GM21515 (cell line): Measurements from ENCODE around the gene TMEM184C.

Source experiments
- ATAC-seq: cut with Tn5 transposase; IDR thresholded peaks from one replicate; pipeline ENCODE4 v1.9.1; 2021; ENCODE audit not compliant: unreplicated experiment

Gene TMEM184C

GRCh38 chr4:147599206-147599605 lies 18.0 kb upstream of the TMEM184C start:
- ATAC-seq = no peak

DNA sequence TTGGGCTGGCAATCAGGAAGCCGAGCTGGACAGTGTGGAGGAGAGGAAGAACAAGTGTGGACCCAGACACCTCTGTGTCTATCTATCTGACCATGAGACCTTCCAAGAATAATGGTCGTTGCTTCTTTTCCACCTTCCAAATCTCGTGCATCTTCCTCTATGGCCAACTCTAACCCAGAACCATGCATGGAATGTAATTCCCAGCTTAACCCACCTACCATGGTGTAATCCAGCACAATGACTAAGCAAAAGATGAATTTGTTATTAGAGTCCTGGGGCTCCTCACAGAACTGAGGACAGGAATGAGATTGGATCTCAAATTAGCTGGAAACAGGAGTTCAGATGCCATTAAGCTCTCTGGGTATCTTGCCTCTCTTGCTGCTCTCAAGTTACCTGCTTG lies 17.4 kb upstream of the TMEM184C start:
- no peak for ATAC-seq

GRCh38 chr4:147605499-147605898 lies 11.7 kb upstream of the TMEM184C start:
- no peak for ATAC-seq

- no peak for ATAC-seq
These were observed 9.7 kb upstream of the TMEM184C start for GRCh38 chr4:147607471-147607870.

GRCh38 chr4:147610686-147611085 lies 6.5 kb upstream of the TMEM184C start:
- ATAC-seq = no peak

- peak; percentile 8 for ATAC-seq
These were observed 386 bp upstream of the TMEM184C start for GRCh38 chr4:147616849-147617172.

- peak; percentile 23 for ATAC-seq
These were observed 869 bp downstream of the TMEM184C start for GRCh38 chr4:147617841-147618691.

DNA sequence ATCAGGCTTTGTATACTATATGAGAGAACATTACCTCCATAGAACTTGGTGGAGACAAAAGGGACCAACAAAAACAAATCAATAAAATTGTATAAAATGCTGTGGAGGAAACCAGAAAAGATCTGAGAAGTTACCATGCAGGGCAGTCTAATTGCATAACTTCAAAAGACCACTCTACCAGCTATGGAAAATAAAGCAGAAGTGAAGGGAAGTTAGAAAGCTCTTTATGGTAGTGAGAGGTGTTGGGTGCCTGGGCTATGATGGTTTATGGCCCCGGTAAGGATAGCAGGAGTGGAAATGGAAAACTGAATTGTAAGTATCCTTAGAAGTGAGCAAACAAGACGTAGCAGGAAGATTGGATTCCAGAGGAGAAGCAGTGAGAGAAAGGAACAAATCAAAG lies 3.1 kb downstream of the TMEM184C start:
- ATAC-seq = no peak

GRCh38 chr4:147625733-147626132 lies 8.5 kb downstream of the TMEM184C start:
- no peak for ATAC-seq

DNA sequence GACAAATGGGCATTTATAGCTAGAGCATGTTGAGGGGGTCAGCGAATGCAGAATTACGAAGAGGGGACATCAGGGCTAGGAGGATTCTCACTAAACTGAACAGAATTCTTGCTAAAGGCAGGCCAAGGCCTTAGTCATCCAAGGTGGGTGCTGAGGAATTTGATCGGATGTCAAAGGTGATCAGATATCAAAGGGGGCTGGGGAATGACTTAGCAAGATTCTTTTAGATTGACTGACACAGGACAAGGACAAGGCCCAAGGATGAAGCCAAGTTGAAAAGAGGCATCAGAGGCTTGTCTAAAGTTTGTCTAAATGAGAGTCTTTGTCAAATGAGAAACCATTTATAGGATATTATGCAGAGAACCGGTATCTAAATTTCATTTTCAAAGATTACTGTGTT lies 9.7 kb downstream of the TMEM184C start:
- no peak for ATAC-seq

GRCh38 chr4:147628415-147628814 lies 11.2 kb downstream of the TMEM184C start:
- ATAC-seq = no peak

DNA sequence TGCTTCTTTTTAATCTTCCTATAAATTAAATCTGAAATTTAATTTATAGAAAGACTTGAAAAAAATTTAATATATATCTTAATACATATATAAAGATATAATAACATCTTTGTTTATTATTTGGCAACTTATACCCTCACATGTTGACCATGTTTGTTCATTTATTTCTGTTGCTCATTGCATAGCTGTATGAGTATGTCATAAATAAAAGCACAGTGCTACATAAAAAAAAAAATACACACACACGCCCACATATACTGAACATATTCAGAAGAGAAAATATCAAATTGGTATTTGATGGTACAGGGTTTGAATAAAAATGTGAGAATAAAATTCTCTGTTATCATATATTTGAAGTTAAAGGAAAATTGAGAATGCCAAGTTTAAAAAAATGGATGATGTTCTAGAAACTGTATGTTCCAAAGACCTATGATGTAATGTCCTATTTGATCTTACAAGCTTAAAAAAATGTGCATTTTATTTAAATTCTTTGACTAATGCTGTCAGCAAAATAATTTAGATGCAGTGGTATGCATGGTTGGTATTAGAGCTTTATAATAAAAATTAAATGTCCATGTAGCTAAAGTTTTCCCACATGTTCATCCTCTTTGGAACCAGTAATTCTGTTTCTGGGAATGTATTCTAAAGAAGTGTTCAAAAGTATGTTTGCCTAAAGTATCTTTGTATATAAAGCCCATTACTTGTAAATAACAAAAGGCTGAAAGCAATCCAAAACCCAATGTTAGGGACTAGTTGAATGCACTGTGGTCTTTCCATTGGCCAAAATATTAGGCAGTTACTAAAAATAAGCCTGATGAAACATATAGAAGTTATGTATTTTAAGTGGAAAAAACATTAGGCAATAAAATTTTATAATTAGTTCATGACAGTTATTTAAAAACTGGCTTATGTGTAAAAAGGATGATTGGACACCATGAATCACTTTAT lies 12.9 kb downstream of the TMEM184C start:
- ATAC-seq = no peak

- ATAC-seq = no peak
These were observed 15.9 kb downstream of the TMEM184C start for GRCh38 chr4:147633113-147633512.

DNA sequence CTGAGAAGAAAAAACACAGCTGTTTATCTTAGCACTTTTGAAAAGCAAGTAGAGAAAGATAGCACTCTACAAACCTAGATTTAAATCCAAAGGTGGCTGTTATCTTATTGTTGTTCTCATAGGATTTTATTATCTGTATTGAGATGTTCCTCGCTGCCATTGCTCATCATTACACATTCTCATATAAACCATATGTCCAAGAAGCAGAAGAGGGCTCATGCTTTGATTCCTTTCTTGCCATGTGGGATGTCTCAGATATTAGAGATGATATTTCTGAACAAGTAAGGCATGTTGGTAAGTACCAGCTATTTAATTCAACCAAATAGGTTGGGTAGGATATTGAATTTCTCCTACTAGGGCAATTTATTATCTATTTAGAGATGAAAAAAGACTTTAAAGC lies 16.4 kb downstream of the TMEM184C start:
- no peak for ATAC-seq

DNA sequence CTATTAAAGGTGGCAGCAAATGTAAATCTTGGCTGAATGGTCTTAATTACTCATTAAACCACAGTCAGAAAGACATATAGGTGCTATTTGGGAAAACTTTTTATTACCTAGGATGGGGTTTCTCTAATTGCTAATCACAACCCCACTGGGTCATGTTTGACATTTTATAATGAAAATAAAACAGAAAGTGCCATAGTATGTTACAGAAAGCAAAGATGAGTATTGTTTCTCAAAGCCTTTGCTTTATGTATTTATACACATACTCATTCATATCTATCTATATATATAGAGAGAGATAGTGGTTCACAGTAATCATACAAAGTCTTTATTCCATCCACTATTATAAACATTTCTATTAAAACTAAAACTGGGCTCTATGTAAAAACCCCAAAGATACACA lies 18.2 kb downstream of the TMEM184C start:
- ATAC-seq = no peak

GRCh38 chr4:147638365-147638764 lies 21.2 kb downstream of the TMEM184C start:
- no peak for ATAC-seq

- no peak for ATAC-seq
These were observed 21.7 kb downstream of the TMEM184C start for GRCh38 chr4:147638942-147639341.

GRCh38 chr4:147639388-147639787 lies 22.2 kb downstream of the TMEM184C start:
- ATAC-seq = no peak

- no peak for ATAC-seq
These were observed 23.1 kb downstream of the TMEM184C start for GRCh38 chr4:147640331-147640730.

- no peak for ATAC-seq
These were observed 26.4 kb downstream of the TMEM184C start for GRCh38 chr4:147643616-147644015.

DNA sequence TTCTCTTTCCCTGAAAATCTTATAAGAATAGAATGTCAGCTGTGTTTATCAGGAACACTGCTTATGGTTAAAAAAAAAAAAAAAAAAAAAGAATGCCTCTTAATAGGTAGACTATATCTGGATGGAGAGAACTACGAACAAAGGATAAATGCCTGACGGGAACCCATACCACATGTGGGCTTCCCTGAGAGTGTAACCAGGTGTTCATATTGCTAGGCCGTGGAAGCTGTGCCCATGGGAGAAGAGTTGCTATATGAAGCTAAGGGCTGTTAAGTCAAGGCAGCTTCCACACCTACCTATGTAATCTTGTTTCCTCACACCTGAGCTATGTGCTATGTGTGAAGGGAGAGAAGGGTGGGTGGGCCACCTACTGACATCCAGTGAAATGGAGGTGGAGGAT lies 27.3 kb downstream of the TMEM184C start:
- ATAC-seq = no peak

DNA sequence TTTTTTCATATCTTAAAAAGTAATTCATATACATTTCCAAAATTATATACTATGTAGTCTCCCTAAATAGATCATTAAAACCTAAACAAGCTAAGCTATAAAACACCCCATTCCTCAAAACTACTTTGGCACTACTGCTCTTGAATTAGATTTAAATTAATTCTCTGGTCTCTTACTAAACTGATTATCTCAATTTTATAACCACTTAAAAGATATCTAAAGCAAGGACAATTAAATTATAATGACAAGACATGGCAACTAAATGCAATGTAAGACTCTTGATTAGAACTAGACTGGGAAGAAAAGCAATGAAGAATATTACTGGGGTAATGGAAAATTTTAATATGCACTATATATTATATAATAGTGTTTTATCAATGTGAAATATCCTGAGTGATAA lies 27.9 kb downstream of the TMEM184C start:
- ATAC-seq = no peak
